Right lobe of liver (tissue), 4 donors: ENCODE data around the gene ALDH8A1.

ENCODE experiments used
- CTCF ChIP-seq, 4 donors: fragments of 200-600 bp in 3 of 4; fragments of 450-650 bp in 1 of 4; IDR thresholded peaks; one replicate each; pipeline versions ENCODE4 v1.5.1 to v1.8.0; 2016 to 2022; ENCODE audit warnings: antibody characterized with exemption in 4 of 4, mild to moderate bottlenecking in 2 of 4
- POLR2A ChIP-seq: fragments of 450-650 bp; IDR thresholded peaks from one replicate; pipeline ENCODE4 v1.6.1; 2017; ENCODE audit warnings: antibody characterized with exemption, mild to moderate bottlenecking
- donor health status: DM: no; HTN: no; CAD: no.
- donor health status: DM: no; HTN: no; CAD: no.
- donor health status: DM: no; HTN: yes; CAD: no.

- TF ChIP-seq CTCF (IDR thresholded peaks at IDR 0.05) (no peak), POLR2A (no peak)
Measured at GRCh38 chr6:134891633-134892032, 58.3 kb downstream of the ALDH8A1 start.
